Urinary bladder (tissue), 4 donors: Measurements from ENCODE around the gene ANKRD13D. TPM values are rescaled to one million over a fixed set of nuclear protein-coding genes. Genes with fewer than 3 reads are reported as not detected.
"Not testable (repeated sequence)": the region's sequence is repeated elsewhere in the genome, so short reads cannot be mapped to it uniquely, and the experiment has no call there.

Experiments used
- DNase-seq: peaks from one replicate; pipeline ENCODE4 v3.0.0-alpha.2; 2015; ENCODE audit errors: extremely low spot score
- H3K27ac ChIP-seq: one replicate; pipeline ENCODE4 v1.5.1; 2013; ENCODE audit warnings: low read depth, mild to moderate bottlenecking, moderate library complexity
- H3K36me3 ChIP-seq: one replicate; pipeline ENCODE4 v1.6.1; 2013; ENCODE audit warnings: mild to moderate bottlenecking, moderate library complexity; ENCODE audit not compliant: insufficient read depth
- H3K4me1 ChIP-seq: one replicate; pipeline ENCODE4 v1.6.1; 2013; ENCODE audit warnings: mild to moderate bottlenecking, moderate library complexity; ENCODE audit not compliant: insufficient read depth
- H3K4me3 ChIP-seq: one replicate; pipeline ENCODE4 v1.5.1; 2013; ENCODE audit warnings: low read depth, low read length
- WGBS: extraction: QIAGEN DNeasy Blood & Tissue Kit; methylation state at CpG from one replicate; pipeline ENCODE4 v1.1.7; 2013; 5-methylcytosine and 5-hydroxymethylcytosine counted together
- polyA plus RNA-seq: library from polyadenylated mRNA; stranded (reverse); fragments of 200-250 nt; gene quantifications from one replicate; pipeline ENCODE4 v1.2.3, GENCODE V29; 2013
- total RNA-seq: library from RNA; depleted of rRNA; stranded (reverse); fragments of >200 nt; gene quantifications from one replicate; pipeline ENCODE4 v1.2.3, GENCODE V29; 2014
- donor health status: healthy with polysubstance abuse.
- donor health status: healthy.

ANKRD13D gene
- total and polyA plus RNA-seq, 2 donors = 25.2 to 44.0 TPM

DNA sequence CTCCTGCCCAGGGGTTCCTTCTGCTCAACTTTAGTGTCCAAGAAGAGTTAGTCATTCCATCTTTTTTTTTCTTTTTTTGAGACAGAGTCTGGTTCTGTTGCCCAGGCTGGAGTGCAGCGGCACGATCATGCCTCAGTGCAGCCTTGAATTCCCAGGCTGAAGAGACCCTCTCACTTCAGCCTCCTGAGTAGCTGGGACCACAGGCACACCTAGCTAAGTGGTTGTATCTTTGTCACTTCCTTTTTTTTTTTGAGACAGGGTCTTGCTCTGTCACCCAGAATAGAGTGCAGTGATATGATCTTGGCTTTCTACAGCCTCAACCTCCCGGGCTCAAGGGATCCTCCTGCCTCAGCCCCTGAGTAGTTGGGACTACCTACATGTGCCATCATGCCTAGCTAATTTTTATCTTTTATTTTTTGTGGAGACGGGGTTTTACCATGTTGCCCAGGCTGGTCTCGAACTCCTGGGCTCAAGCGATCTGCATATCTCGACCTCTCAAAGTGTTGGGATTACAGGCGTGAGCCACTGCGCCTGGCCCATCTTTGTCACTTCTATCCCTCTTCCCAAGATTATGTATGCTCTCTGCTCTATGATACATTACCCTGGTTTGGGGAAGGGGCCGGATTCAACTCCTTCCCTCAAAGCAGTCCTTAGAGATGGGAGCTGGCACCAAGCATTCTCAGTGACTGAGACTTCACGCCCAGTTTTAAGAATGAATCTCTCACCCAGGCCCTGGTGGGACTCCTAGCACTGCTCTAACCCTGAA is 24.2 kb downstream of the ANKRD13D start:
- no peak for DNase-seq
- H3K27ac ChIP-seq = peak overlapping the region; percentile 63
- H3K36me3 ChIP-seq = peaks cover 1% of the 10 kb centered on the region
- H3K4me1 ChIP-seq = no peaks in the 10 kb centered on the region
- H3K4me3 ChIP-seq = no peak overlapping the region
- 82% methylated on average over 11 of the region's 11 CpGs for WGBS

DNA sequence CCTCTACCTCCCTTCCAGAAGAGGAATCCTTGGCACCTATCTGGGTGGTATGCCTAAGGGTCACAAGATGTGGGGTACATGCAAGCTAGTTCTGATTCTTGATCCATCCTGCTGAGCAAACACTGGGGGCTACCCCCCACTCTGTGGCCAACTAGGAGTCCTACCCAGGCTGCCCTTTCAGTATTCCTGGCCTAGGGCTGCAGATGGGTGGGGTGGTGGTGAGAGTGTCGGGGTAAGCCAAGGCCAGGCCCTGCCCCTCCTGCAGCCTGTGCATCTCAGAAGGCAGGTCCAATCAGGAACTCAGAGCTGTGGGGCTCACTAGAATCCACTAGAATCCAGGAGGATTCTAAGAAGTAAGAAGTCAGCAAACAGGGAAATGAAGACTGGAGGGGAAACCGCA is 25.1 kb downstream of the ANKRD13D start:
- peak overlapping the region; percentile 53 for H3K27ac ChIP-seq
- DNase-seq = no peak
- H3K4me1 ChIP-seq = no peaks in the 10 kb centered on the region
- H3K4me3 ChIP-seq = no peak overlapping the region
- peaks cover 1% of the 10 kb centered on the region for H3K36me3 ChIP-seq
- 79% methylated on average over 2 of the region's 2 CpGs for WGBS

DNA sequence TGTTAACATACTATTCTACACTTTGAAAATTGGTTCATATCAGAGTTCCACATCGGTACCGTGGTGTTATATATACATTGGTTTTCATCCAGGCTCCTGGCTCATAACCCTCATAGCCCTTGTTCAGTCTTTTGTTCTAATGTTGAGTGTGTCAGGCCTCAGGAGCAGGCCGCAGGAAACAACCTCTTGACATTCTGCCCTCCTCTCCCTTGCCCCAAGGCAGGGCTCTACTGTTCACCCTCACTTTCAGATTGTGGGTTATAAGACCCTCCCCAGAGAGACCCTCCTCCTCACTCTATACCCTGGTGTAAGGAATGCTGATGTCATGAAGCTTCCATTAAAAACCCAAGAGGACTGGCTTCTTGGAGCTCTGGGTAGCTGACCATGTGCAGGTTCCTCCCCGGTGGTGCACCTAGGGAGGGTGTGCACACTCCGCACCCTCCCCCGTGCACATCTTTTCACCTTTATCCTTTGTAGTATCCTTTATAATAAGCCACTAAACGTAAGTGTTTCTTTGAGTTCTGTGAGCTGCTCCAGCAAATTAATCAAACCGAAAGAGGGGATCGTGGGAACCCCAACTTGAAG is 26.3 kb downstream of the ANKRD13D start:
- H3K4me1 ChIP-seq = no peaks in the 10 kb centered on the region
- DNase-seq = no peak
- H3K36me3 ChIP-seq = no peaks in the 10 kb centered on the region
- H3K27ac ChIP-seq = no peak overlapping the region
- WGBS = 77% methylated on average over 9 of the region's 9 CpGs
- no peak overlapping the region for H3K4me3 ChIP-seq

DNA sequence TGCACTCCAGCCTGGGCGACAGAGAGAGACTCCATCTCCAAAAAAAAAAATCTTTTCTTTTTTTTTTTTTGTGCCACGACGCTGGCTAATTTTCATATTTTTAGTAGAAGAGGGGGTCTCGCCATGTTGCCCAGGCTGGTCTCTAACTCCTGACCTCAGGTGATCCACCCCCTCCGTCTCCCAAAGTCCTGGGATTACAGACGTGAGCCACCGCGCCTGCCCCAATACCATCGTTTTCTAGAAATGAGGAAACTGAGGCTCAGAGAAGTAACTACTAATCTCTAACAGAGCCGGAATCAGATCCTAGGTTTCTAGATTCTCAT is 27.7 kb downstream of the ANKRD13D start:
- Histone ChIP-seq H3K4me3 (peak overlapping the region; percentile 67), H3K4me1 (no peaks in the 10 kb centered on the region), H3K36me3 (no peaks in the 10 kb centered on the region), H3K27ac (peak overlapping the region; percentile 81)
- no peak for DNase-seq
- under 1% methylated on average over 10 of the region's 10 CpGs for WGBS

DNA sequence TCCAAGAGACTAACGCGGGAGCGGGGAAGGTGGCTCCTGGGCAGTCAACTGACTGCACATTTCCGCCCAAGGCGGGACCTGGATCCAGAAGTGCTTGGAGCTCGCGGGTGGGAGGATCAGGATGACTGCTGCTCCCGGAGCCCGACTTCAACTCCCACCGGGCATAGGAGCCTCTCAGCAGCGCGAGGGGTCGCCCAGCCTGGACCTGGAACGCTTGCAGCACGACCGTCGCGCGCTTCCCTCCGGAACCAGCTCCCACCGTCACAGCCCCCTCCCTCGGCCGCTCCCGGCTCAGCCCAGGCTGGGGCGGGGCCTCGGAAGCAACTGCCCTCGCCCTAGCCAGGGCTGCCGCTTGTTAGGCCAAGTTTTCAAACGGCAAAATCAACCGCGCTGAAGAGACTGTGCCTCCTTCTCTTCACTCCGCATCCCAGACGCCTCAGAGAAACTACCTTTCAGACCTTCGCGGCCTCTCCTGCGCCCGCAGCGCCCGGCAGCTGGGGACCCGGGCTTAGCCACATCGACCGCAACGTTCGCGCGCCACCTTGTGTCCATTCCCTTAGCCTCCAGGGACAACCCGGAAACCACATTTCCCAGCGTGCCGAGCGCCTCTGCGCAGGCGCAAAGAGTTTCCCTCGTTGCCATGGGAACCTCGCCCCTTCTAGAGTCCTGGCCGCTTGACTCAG is 28.2 kb downstream of the ANKRD13D start:
- no peaks in the 10 kb centered on the region for H3K36me3 ChIP-seq
- DNase-seq = peak; percentile 97
- H3K4me1 ChIP-seq = no peaks in the 10 kb centered on the region
- WGBS = under 1% methylated on average over 55 of the region's 55 CpGs
- H3K4me3 ChIP-seq = peak overlapping the region; percentile 67
- H3K27ac ChIP-seq = peak overlapping the region; percentile 81

DNA sequence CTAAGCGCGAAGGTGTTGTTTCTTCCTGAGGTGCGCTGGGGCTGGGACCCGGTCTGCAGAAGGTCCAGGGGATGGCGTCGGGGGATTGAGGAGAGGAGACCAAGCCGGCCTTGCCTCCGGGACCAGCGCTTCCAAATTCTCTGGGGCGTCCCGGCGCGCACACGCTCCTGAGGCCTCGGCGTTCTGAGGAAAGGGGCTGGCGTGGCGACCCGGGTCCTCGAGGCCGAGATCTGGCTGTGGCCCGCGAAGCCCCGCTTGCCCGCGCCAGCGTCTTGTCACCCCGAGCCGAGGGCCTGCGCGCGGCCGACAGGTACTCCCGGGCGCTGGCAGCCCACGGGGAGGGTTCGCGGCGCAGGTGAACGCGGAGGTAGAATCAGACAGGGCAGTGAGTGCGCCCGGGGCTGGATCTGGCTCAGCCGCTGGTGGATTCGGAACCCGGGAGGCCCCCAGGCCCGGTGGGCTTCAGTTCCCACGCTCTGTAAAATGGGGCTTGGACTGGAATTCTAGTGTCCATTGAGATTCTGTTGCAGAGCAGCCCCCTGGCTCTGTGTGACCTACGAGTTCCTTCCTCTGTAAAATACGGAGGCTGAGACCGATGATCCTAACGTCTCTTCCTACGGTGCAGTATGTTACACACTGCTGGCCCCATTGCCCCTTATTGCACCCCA is 28.9 kb downstream of the ANKRD13D start:
- no peak for DNase-seq
- H3K4me3 ChIP-seq = peak overlapping the region; percentile 67
- H3K4me1 ChIP-seq = no peaks in the 10 kb centered on the region
- no peaks in the 10 kb centered on the region for H3K36me3 ChIP-seq
- no peak overlapping the region for H3K27ac ChIP-seq
- WGBS = under 1% methylated on average over 53 of the region's 53 CpGs

- WGBS = 90% methylated on average over 12 of the region's 12 CpGs
- H3K36me3 ChIP-seq, H3K4me1 ChIP-seq, DNase-seq, H3K27ac ChIP-seq, H3K4me3 ChIP-seq: not testable (repeated sequence)
Observed at GRCh38 chr11:67318876-67319275, 29.8 kb downstream of the ANKRD13D start.

- no peak for DNase-seq
- H3K4me3 ChIP-seq = no peak overlapping the region
- no peaks in the 10 kb centered on the region for H3K4me1 ChIP-seq
- 51% methylated on average over 3 of the region's 3 CpGs for WGBS
- H3K27ac ChIP-seq = no peak overlapping the region
- H3K36me3 ChIP-seq = no peaks in the 10 kb centered on the region
Observed at GRCh38 chr11:67320011-67320410, 30.9 kb downstream of the ANKRD13D start.

GRCh38 chr11:67320691-67321090 is 31.6 kb downstream of the ANKRD13D start:
- Histone ChIP-seq H3K4me1 (no peaks in the 10 kb centered on the region), H3K36me3 (no peaks in the 10 kb centered on the region), H3K27ac (no peak overlapping the region), H3K4me3 (no peak overlapping the region)
- no peak for DNase-seq
- whole genome bisulfite sequencing = 96% methylated on average over 2 of the region's 2 CpGs

- no peak for DNase-seq
- Histone ChIP-seq H3K27ac (no peak overlapping the region), H3K4me3 (no peak overlapping the region), H3K4me1 (no peaks in the 10 kb centered on the region), H3K36me3 (no peaks in the 10 kb centered on the region)
- 90% methylated on average over 6 of the region's 6 CpGs for WGBS
Observed at GRCh38 chr11:67321313-67321871, 32.3 kb downstream of the ANKRD13D start.

DNA sequence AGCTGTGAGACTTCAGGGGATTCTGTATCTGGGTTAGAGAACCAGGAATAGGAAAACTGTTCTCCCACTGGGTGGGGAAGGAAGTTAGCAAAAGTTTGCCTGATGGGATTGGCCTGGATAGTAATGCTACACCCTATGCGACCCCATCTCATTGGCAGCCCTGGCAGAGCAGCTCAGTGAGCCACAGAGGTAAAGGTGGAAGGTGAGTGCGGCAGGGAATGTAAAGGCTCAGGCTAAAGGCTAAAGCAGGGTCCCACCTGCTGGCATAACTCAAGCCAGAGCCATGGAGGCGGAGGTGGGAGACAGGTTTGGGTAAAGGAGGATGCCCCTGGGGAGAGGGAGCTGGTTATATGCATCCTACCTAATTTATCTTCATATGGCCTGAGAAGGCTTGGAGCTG is 32.9 kb downstream of the ANKRD13D start:
- no peak overlapping the region for H3K27ac ChIP-seq
- DNase-seq = no peak
- no peaks in the 10 kb centered on the region for H3K4me1 ChIP-seq
- no peaks in the 10 kb centered on the region for H3K36me3 ChIP-seq
- 93% methylated on average over 3 of the region's 3 CpGs for WGBS
- H3K4me3 ChIP-seq = no peak overlapping the region

DNA sequence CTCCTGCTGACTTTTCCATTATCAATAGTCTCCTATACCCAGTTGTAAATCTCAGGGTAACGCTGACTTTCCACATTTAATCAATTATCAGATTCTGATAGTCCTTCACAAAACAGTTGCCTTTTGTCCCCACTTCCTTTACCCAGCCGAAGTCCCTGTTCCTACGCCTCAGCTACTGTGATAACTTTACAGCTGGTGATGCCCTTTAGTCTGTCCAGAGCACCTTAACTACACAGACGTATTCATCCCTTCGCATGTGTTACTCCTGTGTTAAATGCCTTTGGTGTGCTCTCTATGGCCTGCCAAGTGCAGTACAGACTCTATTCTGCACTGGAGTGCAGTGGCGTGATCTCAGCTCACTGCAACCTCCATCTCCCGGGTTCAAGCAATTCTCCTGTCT is 34.4 kb downstream of the ANKRD13D start:
- Histone ChIP-seq H3K4me3 (no peak overlapping the region), H3K4me1 (no peaks in the 10 kb centered on the region), H3K36me3 (no peaks in the 10 kb centered on the region), H3K27ac (no peak overlapping the region)
- no peak for DNase-seq
- 89% methylated on average over 7 of the region's 7 CpGs for WGBS

GRCh38 chr11:67332081-67332691 is 43.1 kb downstream of the ANKRD13D start:
- H3K27ac ChIP-seq = no peak overlapping the region
- 81% methylated on average over 6 of the region's 6 CpGs for WGBS

More at GRCh38 chr11:67332081-67332691, 43.1 kb downstream of the ANKRD13D start:
- no peaks in the 10 kb centered on the region for H3K4me1 ChIP-seq
- no peak for DNase-seq
- H3K4me3 ChIP-seq = no peak overlapping the region
- H3K36me3 ChIP-seq = no peaks in the 10 kb centered on the region
